Bronchial epithelial cell (primary cell): ENCODE data around the gene SLC6A7. TPM values are rescaled to one million over a fixed set of nuclear protein-coding genes. Genes with fewer than 3 reads are reported as not detected.
A peak's percentile ranks its signal among the peaks of the same experiment; 100 is the strongest.

ENCODE experiments used
- DNase-seq: peaks from one replicate; pipeline ENCODE4 v3.0.0-alpha.2; 2010; ENCODE audit warnings: low read depth
- FAIRE-seq: peaks from 2 replicates; lab custom pipeline; 2011; peaks lifted over from hg19 to GRCh38; lab: Jason Lieb, UNC
- H3K27me3 ChIP-seq: 2 replicates; pipeline ENCODE4 v1.5.1; 2011; ENCODE audit warnings: low read length; ENCODE audit not compliant: control insufficient read depth, insufficient read depth
- H3K36me3 ChIP-seq: 2 replicates; pipeline ENCODE4 v1.5.1; 2011; ENCODE audit warnings: low read length; ENCODE audit not compliant: control insufficient read depth, insufficient read depth
- H3K4me3 ChIP-seq: 2 replicates; pipeline ENCODE4 v1.5.1; 2011; ENCODE audit warnings: mild to moderate bottlenecking, low read depth, low read length, control low read depth
- total RNA-seq: library from RNA; depleted of rRNA; stranded (reverse); fragments of >200 nt; gene quantifications from 2 replicates; pipeline ENCODE4 v1.2.1, GENCODE V29; 2014
- TF ChIP-seq, protein P1 (sequence below): IDR thresholded peaks from 2 replicates; pipeline ENCODE4 v1.5.1; 2011; ENCODE audit warnings: mild to moderate bottlenecking, moderate library complexity, low read length, control low read depth, inconsistent platforms; ENCODE audit not compliant: insufficient read depth, severe bottlenecking

The SLC6A7 gene
- total RNA-seq, 1 donor from 2014 or later, result not detected

- DNase-seq, result no peak
- TF ChIP-seq, protein P1, sequence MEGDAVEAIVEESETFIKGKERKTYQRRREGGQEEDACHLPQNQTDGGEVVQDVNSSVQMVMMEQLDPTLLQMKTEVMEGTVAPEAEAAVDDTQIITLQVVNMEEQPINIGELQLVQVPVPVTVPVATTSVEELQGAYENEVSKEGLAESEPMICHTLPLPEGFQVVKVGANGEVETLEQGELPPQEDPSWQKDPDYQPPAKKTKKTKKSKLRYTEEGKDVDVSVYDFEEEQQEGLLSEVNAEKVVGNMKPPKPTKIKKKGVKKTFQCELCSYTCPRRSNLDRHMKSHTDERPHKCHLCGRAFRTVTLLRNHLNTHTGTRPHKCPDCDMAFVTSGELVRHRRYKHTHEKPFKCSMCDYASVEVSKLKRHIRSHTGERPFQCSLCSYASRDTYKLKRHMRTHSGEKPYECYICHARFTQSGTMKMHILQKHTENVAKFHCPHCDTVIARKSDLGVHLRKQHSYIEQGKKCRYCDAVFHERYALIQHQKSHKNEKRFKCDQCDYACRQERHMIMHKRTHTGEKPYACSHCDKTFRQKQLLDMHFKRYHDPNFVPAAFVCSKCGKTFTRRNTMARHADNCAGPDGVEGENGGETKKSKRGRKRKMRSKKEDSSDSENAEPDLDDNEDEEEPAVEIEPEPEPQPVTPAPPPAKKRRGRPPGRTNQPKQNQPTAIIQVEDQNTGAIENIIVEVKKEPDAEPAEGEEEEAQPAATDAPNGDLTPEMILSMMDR, result no peak
- peaks cover 12% of the 10 kb centered on the region for H3K27me3 ChIP-seq
- no peaks in the 10 kb centered on the region for H3K36me3 ChIP-seq
- peak; percentile 43 for FAIRE-seq
- H3K4me3 ChIP-seq, result no peak overlapping the region
Observed at GRCh38 chr5:150153957-150154617, 35.8 kb upstream of the SLC6A7 start.

DNA sequence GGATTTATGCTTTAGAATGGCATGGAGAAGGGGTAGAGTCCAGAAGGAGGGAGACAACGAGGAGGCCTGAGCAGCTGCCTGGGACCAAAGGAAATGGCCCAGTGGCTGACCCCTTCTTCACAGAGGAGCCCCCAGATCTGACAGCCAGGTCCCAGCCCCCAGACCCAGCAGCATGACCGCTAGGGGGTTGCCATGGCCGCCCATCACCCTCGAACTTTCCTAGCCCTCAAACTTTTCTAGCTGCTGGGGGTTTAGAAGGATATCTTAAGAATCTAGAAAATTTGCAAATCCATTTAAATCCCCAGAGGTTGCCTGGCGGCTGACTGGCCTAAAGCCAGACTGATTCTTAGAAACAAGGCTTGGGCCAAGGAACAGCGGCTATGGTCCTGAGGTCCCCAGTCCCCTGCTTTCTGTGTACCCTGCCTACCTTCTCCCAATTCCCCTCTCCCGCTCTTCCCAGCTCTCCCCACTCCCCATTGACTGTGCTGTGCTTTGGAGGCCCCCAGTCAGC lies 35.2 kb upstream of the SLC6A7 start:
- H3K4me3 ChIP-seq, result no peak overlapping the region

DNA sequence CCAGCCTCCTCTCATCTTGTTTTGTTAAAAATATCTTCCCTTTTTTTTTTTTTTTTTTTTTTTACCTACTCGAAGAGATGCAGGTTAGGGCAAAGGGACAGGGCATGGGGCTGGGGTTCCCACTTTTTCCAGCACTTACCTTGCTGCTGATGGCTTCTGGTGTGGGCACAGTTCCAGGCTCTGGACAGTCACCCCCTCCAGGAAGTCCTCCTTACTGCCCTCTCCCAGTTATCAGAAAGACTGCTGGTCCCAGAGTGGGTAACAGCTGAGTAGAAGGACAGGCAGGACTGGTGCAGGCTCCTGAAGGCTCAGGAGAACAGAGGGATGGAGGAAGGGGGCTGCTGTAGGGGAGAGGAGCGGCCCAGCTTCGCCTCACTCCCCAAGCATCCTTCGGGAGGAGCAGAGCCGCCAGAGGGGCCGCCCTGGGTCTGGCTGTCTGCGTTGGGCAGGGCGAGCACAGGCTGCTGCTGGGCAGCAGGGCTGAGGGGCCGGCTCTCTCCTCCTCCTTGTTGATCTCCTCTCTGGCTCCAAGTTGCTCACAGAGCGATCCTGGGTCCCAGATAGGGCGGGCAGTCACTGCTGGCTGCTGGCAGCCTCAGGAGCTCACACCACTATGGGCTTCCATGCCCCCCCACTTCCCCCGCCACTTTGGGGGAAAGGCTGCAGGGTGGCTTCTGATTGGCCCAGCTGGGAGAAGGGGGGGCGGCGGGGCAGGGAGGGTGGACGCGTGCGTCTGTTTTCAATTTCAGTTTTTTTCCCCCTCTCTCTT lies 34.4 kb upstream of the SLC6A7 start, which contains the start of gene PDGFRB:
TSS of gene PDGFRB (minus strand) at position 588 of the 769 bp plus-strand sequence. CDS start 18,798 bp downstream, outside the sequence.
- FAIRE-seq (no peak), DNase-seq (no peak)
- Histone ChIP-seq H3K4me3 (no peak within 1 kb of the TSS), H3K27me3 (peaks cover 12% of the 10 kb centered on the region), H3K36me3 (no peaks in the 10 kb centered on the region)
- TF ChIP-seq, protein P1, result no peak

More for the DNA sequence above, 35.2 kb upstream of the SLC6A7 start:
- Histone ChIP-seq H3K27me3 (peaks cover 12% of the 10 kb centered on the region), H3K36me3 (no peaks in the 10 kb centered on the region)
- TF ChIP-seq, protein P1, result no peak
- DNase-seq, result no peak
- no peak for FAIRE-seq

GRCh38 chr5:150156027-150156368 lies 33.9 kb upstream of the SLC6A7 start:
- FAIRE-seq (no peak), DNase-seq (no peak)
- H3K27me3 ChIP-seq, result peaks cover 10% of the 10 kb centered on the region
- H3K36me3 ChIP-seq, result no peaks in the 10 kb centered on the region
- H3K4me3 ChIP-seq, result no peak overlapping the region
- TF ChIP-seq, protein P1, result no peak

DNA sequence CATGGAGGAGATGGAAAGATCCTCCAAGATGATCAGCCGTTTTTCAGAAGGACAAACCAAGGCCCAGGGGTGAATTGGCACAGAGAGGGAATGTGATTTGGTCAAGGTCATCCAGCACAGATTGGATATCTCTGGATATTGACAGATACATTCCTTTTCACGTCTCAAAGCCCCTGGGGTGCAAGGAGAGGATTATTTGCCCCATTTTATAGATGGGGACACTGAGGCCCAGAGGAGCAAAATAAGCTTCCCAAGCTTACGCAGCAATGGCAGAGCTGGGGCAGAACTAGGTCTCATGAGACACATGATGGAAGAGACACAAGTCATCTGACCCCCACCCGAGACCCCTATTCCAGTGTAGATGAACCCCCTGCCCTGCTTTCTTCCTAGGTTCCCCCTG lies 33.3 kb upstream of the SLC6A7 start:
- no peaks in the 10 kb centered on the region for H3K36me3 ChIP-seq
- DNase-seq (no peak), FAIRE-seq (no peak)
- TF ChIP-seq, protein P1, result no peak
- H3K4me3 ChIP-seq, result no peak overlapping the region
- peaks cover 10% of the 10 kb centered on the region for H3K27me3 ChIP-seq
